ENCODE data around the gene KLF4. TPM values are rescaled to one million over a fixed set of nuclear protein-coding genes. Genes with fewer than 3 reads are reported as not detected.

KLF4 gene
- total and polyA plus RNA-seq, 2 of the 13 experiments (the other 11 are each of a cell fraction or from before 2014, with no cell fraction given): 0.20 to 0.37 TPM

DNA sequence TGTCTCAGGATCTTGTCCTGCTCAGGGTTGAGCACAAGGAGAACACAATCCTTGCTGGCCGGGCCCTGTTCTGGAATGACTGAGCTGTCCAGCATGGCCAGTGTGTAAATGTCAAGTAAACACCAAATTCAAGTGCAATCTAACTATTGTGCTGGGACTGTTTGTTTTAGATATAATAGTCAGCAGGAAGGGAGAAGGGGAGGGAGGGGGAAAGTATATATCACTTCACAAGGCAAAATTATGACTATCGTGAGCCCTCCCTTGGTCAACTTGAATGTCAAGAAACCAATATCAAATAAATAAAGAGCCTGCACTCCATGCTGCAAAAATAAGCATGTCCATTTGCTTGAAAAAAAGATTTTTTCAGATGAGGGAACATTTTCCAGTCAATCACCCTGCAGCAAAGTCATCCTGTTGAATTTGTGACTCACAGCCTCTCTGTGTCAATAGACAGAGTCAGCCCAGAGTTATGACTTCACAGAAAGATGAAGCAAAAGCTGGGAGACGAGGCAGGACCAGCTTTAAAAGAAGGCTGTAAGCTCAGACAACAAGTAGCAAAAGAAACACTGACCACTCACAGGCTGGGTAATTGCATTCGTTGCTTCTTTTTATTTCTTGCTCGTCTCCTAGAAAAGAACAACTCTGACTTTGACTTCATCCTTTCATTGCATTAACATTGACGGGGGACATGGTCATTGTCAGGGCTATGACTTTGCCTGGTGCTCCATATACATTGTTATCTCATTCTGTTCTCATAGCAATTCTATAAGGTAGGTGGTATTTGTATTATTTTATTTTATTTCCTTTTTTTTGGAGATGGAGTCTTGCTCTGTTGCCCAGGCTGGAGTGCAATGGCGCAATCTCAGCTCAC is 15.3 kb upstream of the KLF4 start (continued):
- TF ChIP-seq ZNF780A (CRISPR knock-in tag; IDR thresholded peaks at IDR 0.05): no peak
- peak; percentile 11 for TF ChIP-seq SKI (IDR thresholded peaks at IDR 0.05; ENCODE audit: partially characterized antibody)
- TF ChIP-seq ZC3H13 (CRISPR knock-in tag; IDR thresholded peaks at IDR 0.05): no peak
- TF ChIP-seq, protein P1, sequence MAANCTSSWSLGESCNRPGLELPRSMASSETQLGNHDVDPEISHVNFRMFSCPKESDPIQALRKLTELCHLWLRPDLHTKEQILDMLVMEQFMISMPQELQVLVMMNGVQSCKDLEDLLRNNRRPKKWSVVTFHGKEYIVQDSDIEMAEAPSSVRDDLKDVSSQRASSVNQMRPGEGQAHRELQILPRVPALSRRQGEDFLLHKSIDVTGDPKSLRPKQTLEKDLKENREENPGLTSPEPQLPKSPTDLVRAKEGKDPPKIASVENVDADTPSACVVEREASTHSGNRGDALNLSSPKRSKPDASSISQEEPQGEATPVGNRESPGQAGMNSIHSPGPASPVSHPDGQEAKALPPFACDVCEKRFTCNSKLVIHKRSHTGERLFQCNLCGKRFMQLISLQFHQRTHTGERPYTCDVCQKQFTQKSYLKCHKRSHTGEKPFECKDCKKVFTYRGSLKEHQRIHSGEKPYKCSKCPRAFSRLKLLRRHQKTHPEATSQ (CRISPR knock-in tag; IDR thresholded peaks at IDR 0.05; ENCODE audit: borderline replicate concordance): no peak
- TF ChIP-seq TBX3 (IDR thresholded peaks at IDR 0.05; ENCODE audit: borderline replicate concordance): no peak
- no peak for TF ChIP-seq KLF13 (CRISPR knock-in tag; IDR thresholded peaks at IDR 0.05)
- TF ChIP-seq ZNF678 (CRISPR knock-in tag; IDR thresholded peaks at IDR 0.05): no peak
- no peak for TF ChIP-seq TOPORS (CRISPR knock-in tag; IDR thresholded peaks at IDR 0.05)
- TF ChIP-seq PITX1 (CRISPR knock-in tag; IDR thresholded peaks at IDR 0.05): no peak
- peak; percentile 56 for TF ChIP-seq CREM (IDR thresholded peaks at IDR 0.05)
- TF ChIP-seq CREM (CRISPR knock-in tag; IDR thresholded peaks at IDR 0.05): no peak
- TF ChIP-seq PHF8 (CRISPR knock-in tag; IDR thresholded peaks at IDR 0.05): no peak
- TF ChIP-seq SIN3A (IDR thresholded peaks at IDR 0.05; ENCODE audit: borderline replicate concordance, low read depth, low read length): no peak
- TF ChIP-seq ZNF251 (CRISPR knock-in tag; IDR thresholded peaks at IDR 0.05): no peak
- no peak for TF ChIP-seq HOXA5 (CRISPR knock-in tag; IDR thresholded peaks at IDR 0.05)
- TF ChIP-seq, protein P2, sequence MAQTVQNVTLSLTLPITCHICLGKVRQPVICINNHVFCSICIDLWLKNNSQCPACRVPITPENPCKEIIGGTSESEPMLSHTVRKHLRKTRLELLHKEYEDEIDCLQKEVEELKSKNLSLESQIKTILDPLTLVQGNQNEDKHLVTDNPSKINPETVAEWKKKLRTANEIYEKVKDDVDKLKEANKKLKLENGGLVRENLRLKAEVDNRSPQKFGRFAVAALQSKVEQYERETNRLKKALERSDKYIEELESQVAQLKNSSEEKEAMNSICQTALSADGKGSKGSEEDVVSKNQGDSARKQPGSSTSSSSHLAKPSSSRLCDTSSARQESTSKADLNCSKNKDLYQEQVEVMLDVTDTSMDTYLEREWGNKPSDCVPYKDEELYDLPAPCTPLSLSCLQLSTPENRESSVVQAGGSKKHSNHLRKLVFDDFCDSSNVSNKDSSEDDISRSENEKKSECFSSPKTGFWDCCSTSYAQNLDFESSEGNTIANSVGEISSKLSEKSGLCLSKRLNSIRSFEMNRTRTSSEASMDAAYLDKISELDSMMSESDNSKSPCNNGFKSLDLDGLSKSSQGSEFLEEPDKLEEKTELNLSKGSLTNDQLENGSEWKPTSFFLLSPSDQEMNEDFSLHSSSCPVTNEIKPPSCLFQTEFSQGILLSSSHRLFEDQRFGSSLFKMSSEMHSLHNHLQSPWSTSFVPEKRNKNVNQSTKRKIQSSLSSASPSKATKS (CRISPR knock-in tag; IDR thresholded peaks at IDR 0.05): no peak
- no peak for TF ChIP-seq BHLHE40 (IDR thresholded peaks at IDR 0.05; ENCODE audit: low read length)
- TF ChIP-seq ZNF30 (CRISPR knock-in tag; IDR thresholded peaks at IDR 0.05): no peak
- TF ChIP-seq HDAC1 (CRISPR knock-in tag; IDR thresholded peaks at IDR 0.05): no peak
- peak; percentile 83; the same call in 1 of the 2 replicates for TF ChIP-seq ZNF792 (CRISPR knock-in tag; IDR thresholded peaks at IDR 0.05)
- TF ChIP-seq SAFB2 (CRISPR knock-in tag; IDR thresholded peaks at IDR 0.05; ENCODE audit: borderline replicate concordance, low read depth): no peak
- 0 out of 2 replicates have a peak, but pooled peaks have one; percentile 1 for TF ChIP-seq MAFF (IDR thresholded peaks at IDR 0.05; ENCODE audit: low read depth, low read length)
- TF ChIP-seq U2AF2 (IDR thresholded peaks at IDR 0.05; ENCODE audit: low read depth, low read length): no peak
- TF ChIP-seq RFXANK (CRISPR knock-in tag; IDR thresholded peaks at IDR 0.05): no peak
- no peak for TF ChIP-seq SUZ12 (IDR thresholded peaks at IDR 0.05; ENCODE audit: low read depth, low read length)
- TF ChIP-seq EP300 (IDR thresholded peaks at IDR 0.05; ENCODE audit: low read depth in 2 of 2, low read length in 2 of 2): peak in 1 of 2 experiments; percentile 69; a peak in 2 of 4 replicates
- TF ChIP-seq EP300 (CRISPR knock-in tag; IDR thresholded peaks at IDR 0.05; ENCODE audit: borderline replicate concordance): peak; percentile 63
- TF ChIP-seq ZNF205 (CRISPR knock-in tag; IDR thresholded peaks at IDR 0.05): no peak
- TF ChIP-seq, protein P3, sequence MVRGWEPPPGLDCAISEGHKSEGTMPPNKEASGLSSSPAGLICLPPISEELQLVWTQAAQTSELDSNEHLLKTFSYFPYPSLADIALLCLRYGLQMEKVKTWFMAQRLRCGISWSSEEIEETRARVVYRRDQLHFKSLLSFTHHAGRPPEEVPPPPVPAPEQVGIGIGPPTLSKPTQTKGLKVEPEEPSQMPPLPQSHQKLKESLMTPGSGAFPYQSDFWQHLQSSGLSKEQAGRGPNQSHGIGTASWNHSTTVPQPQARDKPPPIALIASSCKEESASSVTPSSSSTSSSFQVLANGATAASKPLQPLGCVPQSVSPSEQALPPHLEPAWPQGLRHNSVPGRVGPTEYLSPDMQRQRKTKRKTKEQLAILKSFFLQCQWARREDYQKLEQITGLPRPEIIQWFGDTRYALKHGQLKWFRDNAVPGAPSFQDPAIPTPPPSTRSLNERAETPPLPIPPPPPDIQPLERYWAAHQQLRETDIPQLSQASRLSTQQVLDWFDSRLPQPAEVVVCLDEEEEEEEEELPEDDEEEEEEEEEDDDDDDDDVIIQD (CRISPR knock-in tag; IDR thresholded peaks at IDR 0.05; ENCODE audit: low read depth): no peak

Measured in HepG2 (cell line).